Prostate gland (tissue), 2 donors: ENCODE measurements around the gene SKAP1. TPM values are rescaled to one million over a fixed set of nuclear protein-coding genes. Genes with fewer than 3 reads are reported as not detected.
"Not testable (repeated sequence)": the region's sequence is repeated elsewhere in the genome, so short reads cannot be mapped to it uniquely, and the experiment has no call there.

Experiments used
- DNase-seq: peaks from one replicate; pipeline ENCODE4 v3.0.0-alpha.2; 2019; ENCODE audit warnings: low spot score
- H3K27ac ChIP-seq, 2 donors: fragments of 200-600 bp; sonication (generic); 2 replicates each; pipeline ENCODE4 v1.5.1; 2017 to 2019
- H3K27me3 ChIP-seq: fragments of 200-600 bp; sonication (generic); replicated peaks from 2 replicates; pipeline ENCODE4 v1.5.1; 2019; ENCODE audit not compliant: insufficient read depth
- H3K36me3 ChIP-seq, 2 donors: fragments of 200-600 bp; sonication (generic); 1 replicate in 1 of 2; 2 replicates in 1 of 2; pipeline versions ENCODE4 v1.5.1 to v1.8.1; 2017 to 2019
- H3K4me1 ChIP-seq: fragments of 200-600 bp; sonication (generic); replicated peaks from 2 replicates; pipeline ENCODE4 v1.5.1; 2019
- H3K4me3 ChIP-seq, 2 donors: fragments of 200-600 bp; sonication (generic); 2 replicates each; pipeline ENCODE4 v1.5.1; 2017 to 2019
- H3K9me3 ChIP-seq: fragments of 200-600 bp; sonication (generic); 2 replicates; pipeline ENCODE4 v1.5.1; 2017
- POLR2A ChIP-seq: fragments of 450-650 bp; IDR thresholded peaks from one replicate; pipeline ENCODE4 v1.6.1; 2016; ENCODE audit warnings: antibody characterized with exemption, mild to moderate bottlenecking
- POLR2AphosphoS5 ChIP-seq: sonication (generic); formaldehyde crosslinking; IDR thresholded peaks from one replicate; pipeline ENCODE4 v1.6.1; 2017; ENCODE audit warnings: antibody characterized with exemption
- WGBS: methylation state at CpG from one replicate; pipeline ENCODE4 v1.1.5; 2018; 5-methylcytosine and 5-hydroxymethylcytosine counted together
- intact Hi-C: fragments of 100-400 bp; cut with DNase I; formaldehyde crosslinking; loops from one replicate; pipeline ENCODE4 v1.14.2; 2022
- total RNA-seq, 2 donors: library from RNA; depleted of rRNA; stranded (reverse); fragments of >200 nt; gene quantifications; one replicate each; pipeline ENCODE4 v1.1.0, GENCODE V29; 2016
- TF ChIP-seq, protein P1 (sequence below), 4 experiments: fragments of 200-600 bp in 2 of 4; fragments of 450-650 bp in 2 of 4; sonication (generic) in 2 of 4; IDR thresholded peaks; 1 replicate in 3 of 4; 2 replicates in 1 of 4; pipeline ENCODE4 v1.5.1; 2016 to 2019; ENCODE audit warnings: antibody characterized with exemption in 4 of 4, mild to moderate bottlenecking in 2 of 4, moderate library complexity in 2 of 4

The SKAP1 gene
- total RNA-seq, 2 donors from 2014 or later: 1.1 to 1.4 TPM

DNA sequence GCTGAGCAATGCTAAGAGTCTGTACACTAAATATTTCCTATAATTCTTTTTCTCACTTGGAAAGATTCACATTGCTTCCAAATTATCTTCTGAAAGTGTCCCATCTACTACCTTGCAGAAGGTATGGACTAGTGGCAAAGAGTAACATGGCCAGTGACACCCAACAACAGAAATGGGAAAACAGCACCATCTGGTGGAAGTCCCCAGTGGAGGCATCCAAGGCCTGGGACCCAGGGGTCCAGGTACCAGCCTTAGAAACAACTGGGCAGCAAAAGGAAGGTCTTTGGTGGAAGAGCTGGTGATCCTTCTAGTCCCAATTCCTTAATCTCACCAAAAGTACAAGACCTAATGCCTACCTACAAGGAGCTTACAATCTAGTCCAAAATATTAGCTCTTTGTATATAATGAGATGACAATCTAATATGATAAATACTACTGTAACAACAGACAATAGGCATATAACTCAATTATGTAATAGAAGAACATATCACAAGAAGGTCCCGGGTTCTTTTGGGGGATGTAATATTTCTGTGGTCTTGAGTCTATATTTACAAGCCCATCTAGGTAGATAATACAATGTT is 55.3 kb downstream of the SKAP1 start:
- peaks cover 5% of the 10 kb centered on the region for H3K27me3 ChIP-seq
- no peak for DNase-seq
- intact Hi-C loops: no loop called here
- TF ChIP-seq, protein P1, sequence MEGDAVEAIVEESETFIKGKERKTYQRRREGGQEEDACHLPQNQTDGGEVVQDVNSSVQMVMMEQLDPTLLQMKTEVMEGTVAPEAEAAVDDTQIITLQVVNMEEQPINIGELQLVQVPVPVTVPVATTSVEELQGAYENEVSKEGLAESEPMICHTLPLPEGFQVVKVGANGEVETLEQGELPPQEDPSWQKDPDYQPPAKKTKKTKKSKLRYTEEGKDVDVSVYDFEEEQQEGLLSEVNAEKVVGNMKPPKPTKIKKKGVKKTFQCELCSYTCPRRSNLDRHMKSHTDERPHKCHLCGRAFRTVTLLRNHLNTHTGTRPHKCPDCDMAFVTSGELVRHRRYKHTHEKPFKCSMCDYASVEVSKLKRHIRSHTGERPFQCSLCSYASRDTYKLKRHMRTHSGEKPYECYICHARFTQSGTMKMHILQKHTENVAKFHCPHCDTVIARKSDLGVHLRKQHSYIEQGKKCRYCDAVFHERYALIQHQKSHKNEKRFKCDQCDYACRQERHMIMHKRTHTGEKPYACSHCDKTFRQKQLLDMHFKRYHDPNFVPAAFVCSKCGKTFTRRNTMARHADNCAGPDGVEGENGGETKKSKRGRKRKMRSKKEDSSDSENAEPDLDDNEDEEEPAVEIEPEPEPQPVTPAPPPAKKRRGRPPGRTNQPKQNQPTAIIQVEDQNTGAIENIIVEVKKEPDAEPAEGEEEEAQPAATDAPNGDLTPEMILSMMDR (IDR thresholded peaks at IDR 0.05): peak; percentile 17 to 53 (median 48)
- TF ChIP-seq POLR2AphosphoS5 (no peak), POLR2A (no peak)
- no peaks in the 10 kb centered on the region for H3K9me3 ChIP-seq
- no peaks in the 10 kb centered on the region for H3K36me3 ChIP-seq
- WGBS: 74% methylated on average over 1 of the region's 1 CpG
- H3K4me3 ChIP-seq: no peak overlapping the region
- H3K27ac ChIP-seq: no peak overlapping the region
- H3K4me1 ChIP-seq: no peaks in the 10 kb centered on the region

DNA sequence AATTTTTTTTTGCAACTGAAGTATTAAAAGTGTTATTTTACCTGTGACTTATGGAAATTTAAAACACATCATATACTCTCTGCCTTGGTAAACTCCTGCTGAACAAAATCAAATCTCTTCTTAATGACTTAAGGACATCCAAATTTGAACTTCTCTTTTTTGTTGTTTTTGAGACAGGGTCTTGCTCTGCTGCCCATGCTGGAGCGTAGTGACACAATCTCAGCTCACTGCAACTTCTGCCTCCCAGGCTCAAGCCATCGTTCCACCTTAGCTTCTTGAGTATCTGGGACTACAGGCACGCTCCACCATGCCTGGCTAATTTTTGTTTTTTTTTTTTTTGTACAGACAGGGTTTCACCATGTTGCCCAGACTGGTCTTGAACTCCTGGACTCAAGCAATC is 56.1 kb downstream of the SKAP1 start:
- 92% methylated on average over 3 of the region's 3 CpGs for WGBS
- Histone ChIP-seq H3K4me3 (no peak overlapping the region), H3K9me3 (no peaks in the 10 kb centered on the region), H3K27ac (no peak overlapping the region), H3K36me3 (no peaks in the 10 kb centered on the region), H3K4me1 (no peaks in the 10 kb centered on the region), H3K27me3 (peaks cover 5% of the 10 kb centered on the region)
- TF ChIP-seq POLR2AphosphoS5 (no peak), POLR2A (no peak)
- TF ChIP-seq, protein P1 (IDR thresholded peaks at IDR 0.05): no peak
- DNase-seq: no peak
- intact Hi-C loops: no loop called here

DNA sequence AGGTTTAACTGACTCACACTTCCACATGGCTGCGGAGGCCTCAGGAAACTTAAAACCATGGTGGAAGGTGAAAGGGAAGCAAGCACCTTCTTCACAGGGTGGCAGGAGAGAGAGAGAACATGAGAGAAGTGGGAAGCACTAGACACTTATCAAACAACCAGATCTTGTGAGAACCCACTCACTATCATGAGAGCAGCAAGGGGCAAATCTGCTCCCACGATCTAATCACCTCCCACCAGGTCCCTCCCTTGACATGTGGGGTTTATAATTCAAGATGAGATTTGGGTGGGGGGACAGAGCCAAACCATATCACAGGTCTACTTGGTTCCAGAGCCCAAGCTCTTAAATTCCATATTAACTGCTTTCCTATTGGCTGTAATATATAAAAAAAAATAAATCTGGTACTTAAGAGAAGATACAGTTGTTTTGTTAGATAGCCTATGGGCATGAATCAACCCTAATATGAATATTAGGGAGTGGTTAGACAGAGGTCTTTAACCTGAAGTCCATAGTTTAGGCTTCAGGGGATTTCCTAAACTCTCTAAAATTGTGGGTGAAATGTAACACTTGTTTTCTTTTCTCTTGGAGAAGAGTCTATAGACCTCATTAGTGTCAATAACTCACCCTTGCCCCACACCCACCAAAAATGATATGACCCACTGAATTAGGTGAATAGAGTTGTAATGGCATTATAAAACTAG is 56.7 kb downstream of the SKAP1 start:
- TF ChIP-seq POLR2A (no peak), POLR2AphosphoS5 (no peak)
- TF ChIP-seq, protein P1 (IDR thresholded peaks at IDR 0.05): no peak
- Histone ChIP-seq H3K27me3 (peaks cover 5% of the 10 kb centered on the region), H3K36me3 (no peaks in the 10 kb centered on the region), H3K4me3 (no peak overlapping the region), H3K4me1 (no peaks in the 10 kb centered on the region), H3K9me3 (no peaks in the 10 kb centered on the region), H3K27ac (no peak overlapping the region)
- no peak for DNase-seq
- intact Hi-C loops: no loop called here
- WGBS: 73% methylated on average over 2 of the region's 2 CpGs

DNA sequence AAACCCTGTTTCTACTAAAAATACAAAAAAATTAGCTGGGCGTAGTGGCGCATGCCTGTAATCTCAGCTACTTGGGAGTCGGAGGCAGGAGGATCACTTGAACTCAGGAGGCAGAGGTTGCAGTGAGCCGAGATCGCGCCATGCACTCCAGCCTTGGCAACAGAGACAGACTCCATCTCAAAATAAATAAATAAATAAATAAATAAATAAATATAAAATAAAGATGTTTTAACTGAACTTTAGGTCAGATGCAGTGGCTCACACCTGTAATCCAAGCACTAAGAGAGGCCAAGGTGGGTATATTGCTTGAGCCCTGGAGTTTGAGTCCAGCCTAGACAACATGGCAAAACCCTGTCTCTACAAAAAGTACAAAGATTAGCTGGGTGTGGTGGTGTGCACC is 61.0 kb downstream of the SKAP1 start:
- H3K36me3 ChIP-seq, intact Hi-C loops, DNase-seq, H3K27me3 ChIP-seq, H3K27ac ChIP-seq, H3K4me1 ChIP-seq, H3K9me3 ChIP-seq, H3K4me3 ChIP-seq: not testable (repeated sequence)
- 94% methylated on average over 6 of the region's 6 CpGs for whole genome bisulfite sequencing

DNA sequence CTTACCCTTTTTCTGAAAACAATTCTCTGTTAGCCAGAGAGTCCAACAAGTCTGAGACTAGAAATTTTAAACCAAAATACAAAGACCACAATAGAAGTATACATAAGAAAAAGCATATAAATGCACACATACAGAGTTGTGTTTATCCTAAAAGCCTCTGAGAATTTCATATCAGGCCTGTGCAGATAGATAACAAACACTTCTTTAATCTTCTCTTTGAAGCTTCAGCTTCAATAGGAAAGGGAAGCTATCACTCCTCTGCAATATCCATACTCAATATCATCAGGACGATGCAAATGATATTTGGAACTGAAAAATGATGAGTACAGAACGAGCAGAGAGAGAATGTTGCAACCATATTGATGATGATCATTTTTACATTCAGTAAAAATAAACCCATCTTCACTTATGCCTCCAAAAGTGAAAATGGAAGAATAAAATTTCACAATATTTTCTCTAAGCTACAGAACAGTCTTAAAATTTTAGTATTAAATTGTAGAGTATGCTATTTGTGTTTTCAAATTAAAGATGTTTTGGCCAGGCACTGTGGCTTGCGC is 61.6 kb downstream of the SKAP1 start:
- intact Hi-C loops: no loop called here
- no peaks in the 10 kb centered on the region for H3K4me1 ChIP-seq
- WGBS: 84% methylated on average over 3 of the region's 3 CpGs
- H3K4me3 ChIP-seq: no peak overlapping the region
- H3K27ac ChIP-seq: no peak overlapping the region
- peaks cover 5% of the 10 kb centered on the region for H3K27me3 ChIP-seq
- no peaks in the 10 kb centered on the region for H3K36me3 ChIP-seq
- H3K9me3 ChIP-seq: no peaks in the 10 kb centered on the region
- TF ChIP-seq POLR2A (no peak), POLR2AphosphoS5 (no peak)
- TF ChIP-seq, protein P1 (IDR thresholded peaks at IDR 0.05): no peak
- no peak for DNase-seq
